GM12865 (cell line): Measurements from ENCODE around the gene MSGN1.

Source experiments
- DNase-seq: peaks from one replicate; pipeline ENCODE4 v3.0.0; 2010; ENCODE audit warnings: low read depth
- H3K4me3 ChIP-seq: 2 replicates; pipeline ENCODE4 v1.5.1; 2011; ENCODE audit warnings: mild to moderate bottlenecking, low read depth, low read length, control low read depth
- TF ChIP-seq, protein P1 (sequence below): IDR thresholded peaks from 2 replicates; pipeline ENCODE4 v1.5.1; 2011; ENCODE audit warnings: low read length, control low read depth, low read depth, inconsistent platforms; ENCODE audit not compliant: insufficient read depth; ENCODE audit errors: missing control alignments

The MSGN1 gene

DNA sequence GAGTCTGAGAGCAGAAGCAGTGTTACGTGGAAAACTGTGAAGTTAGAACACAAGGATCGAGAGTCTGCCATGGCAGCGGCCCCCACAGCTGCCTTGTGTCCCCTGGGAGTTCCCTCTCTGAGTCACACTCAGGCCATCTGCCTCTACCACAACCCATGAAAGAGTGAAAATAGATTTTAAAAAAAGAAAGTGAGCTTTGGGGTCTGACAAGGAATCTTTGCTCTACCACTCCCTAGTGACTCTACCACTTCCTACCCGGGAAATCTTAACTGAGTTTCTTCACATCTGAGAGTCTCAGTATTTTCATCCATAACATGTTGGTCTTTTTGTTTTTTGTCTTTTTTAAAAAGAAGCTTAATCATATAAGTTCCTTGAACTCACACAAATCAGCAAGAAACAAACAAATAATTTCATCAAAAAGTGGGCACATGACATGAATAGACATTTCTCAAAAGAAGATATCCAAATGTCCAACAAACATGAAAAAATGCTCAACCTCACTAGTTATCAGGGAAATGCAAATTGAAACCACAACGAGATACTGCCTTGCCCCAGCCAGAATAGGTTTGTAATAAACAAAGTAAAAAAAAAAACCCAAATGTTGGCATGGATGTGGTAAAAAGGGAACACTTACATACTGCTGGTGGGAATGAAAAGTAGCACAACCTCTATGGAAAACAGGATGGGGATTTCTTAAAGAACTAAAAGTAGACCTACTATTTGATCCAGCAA is 2.4 kb upstream of the MSGN1 start:
- peak overlapping the region; percentile 29 for H3K4me3 ChIP-seq
- TF ChIP-seq, protein P1, sequence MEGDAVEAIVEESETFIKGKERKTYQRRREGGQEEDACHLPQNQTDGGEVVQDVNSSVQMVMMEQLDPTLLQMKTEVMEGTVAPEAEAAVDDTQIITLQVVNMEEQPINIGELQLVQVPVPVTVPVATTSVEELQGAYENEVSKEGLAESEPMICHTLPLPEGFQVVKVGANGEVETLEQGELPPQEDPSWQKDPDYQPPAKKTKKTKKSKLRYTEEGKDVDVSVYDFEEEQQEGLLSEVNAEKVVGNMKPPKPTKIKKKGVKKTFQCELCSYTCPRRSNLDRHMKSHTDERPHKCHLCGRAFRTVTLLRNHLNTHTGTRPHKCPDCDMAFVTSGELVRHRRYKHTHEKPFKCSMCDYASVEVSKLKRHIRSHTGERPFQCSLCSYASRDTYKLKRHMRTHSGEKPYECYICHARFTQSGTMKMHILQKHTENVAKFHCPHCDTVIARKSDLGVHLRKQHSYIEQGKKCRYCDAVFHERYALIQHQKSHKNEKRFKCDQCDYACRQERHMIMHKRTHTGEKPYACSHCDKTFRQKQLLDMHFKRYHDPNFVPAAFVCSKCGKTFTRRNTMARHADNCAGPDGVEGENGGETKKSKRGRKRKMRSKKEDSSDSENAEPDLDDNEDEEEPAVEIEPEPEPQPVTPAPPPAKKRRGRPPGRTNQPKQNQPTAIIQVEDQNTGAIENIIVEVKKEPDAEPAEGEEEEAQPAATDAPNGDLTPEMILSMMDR, result no peak
- peak; percentile 89 for DNase-seq

DNA sequence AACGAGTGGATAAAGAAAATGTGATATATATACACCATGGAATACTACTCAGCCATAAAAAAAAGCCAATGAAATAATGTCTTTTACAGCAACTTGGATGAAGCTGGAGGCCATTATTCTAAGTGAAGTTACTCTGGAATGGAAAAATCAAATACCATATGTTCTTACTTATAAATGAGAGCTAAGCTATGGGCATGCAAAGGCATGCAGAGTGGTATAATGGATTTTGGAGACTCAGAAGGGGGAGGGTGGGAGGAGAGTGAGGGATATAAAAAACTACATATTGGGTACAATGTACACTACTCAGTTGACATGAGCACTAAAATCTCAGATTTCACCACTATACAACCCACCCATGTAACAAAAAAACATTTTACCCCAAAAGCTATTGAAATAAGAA is 1.7 kb upstream of the MSGN1 start:
- DNase-seq, result no peak
- TF ChIP-seq, protein P1, result no peak
- no peak overlapping the region for H3K4me3 ChIP-seq

DNA sequence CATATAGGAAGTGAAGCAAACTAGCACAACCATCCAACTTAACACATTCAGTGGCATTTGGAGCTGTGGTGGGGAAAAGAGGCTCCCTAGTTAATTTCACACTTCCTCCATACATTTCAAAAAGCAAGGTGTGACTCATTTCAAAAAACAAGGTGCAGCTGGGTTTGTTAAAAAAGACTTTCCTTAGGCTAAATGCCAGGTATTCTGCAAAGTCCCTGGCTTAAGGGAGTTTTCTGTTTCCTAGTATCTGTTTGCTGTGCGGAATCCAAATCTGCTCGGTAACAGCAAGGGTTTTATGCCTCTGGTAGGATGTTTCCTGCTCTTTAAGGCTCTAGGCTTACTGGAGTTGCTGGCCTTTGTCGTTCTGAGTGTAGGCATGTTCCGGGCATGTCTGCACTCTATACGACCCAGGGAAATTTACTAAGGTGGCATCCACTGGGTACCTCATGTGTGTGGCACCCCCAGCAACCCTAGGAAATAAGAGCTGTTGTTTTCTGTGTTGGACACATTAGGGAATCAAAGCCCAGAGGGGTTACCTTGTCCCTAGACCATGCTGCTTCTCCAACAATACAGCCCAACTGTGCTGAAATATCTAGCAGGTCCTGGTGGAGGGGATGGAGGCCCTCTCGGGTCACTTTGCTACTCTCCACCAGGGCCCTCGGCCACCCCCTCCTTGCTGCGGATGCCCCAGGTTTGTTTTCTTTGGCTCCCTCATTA is 634 bp upstream of the MSGN1 start:
- no peak overlapping the region for H3K4me3 ChIP-seq
- TF ChIP-seq, protein P1, result no peak
- DNase-seq, result peak; percentile 63

DNA sequence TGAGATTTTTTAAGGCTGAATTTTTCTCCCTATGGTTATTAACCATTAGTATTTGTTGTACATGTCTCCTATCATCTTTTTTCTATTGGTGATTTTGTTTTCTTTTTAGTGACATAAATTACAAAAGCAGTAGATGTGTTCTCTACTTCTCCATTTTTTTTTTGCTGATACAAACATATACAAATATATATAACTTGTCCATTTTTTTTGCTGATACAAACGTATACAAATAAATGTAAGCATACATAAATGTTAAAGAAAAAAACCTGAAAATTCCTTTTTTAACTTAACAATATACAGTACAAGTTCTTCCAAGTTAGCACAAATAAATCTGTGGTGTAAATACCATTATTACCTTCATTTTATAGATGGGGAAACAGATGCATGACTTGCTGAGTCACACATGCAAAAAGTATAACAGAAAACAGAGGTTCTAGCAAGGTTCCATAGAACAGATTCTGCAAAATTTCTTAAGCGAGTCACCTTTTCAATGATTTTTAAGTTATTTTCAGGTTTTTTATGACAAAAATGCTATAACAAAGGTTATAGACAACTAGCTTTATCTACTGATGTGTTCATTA is 2.1 kb downstream of the MSGN1 start:
- TF ChIP-seq, protein P1, result no peak
- no peak for DNase-seq
- H3K4me3 ChIP-seq, result no peak overlapping the region

DNA sequence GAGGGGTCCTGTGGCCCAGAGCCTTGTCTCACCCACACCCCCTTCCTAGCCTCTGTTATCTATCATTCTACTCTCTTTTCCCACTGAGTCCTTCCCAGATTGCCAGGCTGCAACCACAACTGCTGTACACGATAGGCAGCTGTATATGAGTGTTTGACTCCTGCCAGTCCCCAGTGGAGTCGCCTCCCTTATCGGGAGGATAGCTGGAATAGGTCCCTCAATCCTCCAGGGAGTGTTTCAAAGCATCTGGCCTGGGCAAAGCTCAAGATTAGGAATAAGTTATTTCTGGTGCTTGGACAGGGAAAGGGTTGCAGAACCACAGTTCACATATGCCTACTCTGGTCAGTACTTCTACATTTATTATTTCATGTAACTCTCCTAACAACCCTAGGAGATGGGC is 4.8 kb downstream of the MSGN1 start:
- no peak for DNase-seq
- TF ChIP-seq, protein P1, result no peak

DNA sequence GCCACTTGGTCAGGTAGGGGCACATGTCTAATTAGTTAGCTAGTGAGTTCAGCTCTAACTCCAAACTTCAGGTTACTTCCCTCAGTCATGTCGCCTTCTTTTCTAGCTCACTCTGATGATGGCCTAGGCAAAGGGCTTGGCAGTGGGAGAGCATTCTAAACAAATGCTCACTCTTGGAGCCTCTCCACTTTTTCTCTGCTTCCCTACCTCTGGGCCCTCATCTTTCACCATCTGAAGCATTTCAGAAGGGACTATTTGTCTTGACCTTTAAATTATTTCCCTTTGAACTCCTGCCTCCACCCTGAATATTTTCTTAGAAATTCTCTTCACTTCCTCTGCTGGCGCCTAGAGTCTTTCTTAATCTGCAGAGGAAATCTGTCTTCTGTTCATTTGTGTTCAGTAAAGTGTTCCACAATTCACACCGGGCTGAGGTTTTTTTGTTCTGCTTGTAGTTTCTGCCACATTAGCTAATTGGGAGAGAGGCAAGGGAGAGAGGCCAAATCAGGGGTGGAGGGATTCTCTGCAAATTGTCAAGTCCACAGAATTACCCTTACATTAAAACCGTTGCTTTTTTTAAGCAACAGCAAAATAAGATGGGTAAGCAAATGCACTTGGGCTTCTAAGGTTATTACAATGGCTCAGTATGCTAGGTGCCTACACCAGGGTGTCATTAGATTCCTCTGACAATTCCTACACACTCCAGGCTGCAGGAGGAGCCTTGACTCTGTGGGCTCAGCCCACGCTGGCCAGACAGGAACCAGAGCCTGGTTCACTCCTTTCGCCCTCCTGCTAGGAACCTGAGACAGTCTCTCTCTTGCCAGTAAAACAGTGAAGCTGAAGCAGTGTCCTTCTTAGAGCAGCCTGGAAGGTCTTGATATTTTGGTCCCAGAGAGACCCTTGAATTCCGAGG is 5.5 kb downstream of the MSGN1 start:
- H3K4me3 ChIP-seq, result no peak overlapping the region
- TF ChIP-seq, protein P1, result no peak
- peak; percentile 32 for DNase-seq

More for the DNA sequence above, 4.8 kb downstream of the MSGN1 start:
- H3K4me3 ChIP-seq, result no peak overlapping the region
